ENCODE results near the gene CCDC9. TPM values are rescaled to one million over a fixed set of nuclear protein-coding genes. Genes with fewer than 3 reads are reported as not detected.

The CCDC9 gene
- total and polyA plus RNA-seq, 2 donors (not counting 1 experiment from before 2014, with no cell fraction given) = 7.2 to 8.1 TPM

DNA sequence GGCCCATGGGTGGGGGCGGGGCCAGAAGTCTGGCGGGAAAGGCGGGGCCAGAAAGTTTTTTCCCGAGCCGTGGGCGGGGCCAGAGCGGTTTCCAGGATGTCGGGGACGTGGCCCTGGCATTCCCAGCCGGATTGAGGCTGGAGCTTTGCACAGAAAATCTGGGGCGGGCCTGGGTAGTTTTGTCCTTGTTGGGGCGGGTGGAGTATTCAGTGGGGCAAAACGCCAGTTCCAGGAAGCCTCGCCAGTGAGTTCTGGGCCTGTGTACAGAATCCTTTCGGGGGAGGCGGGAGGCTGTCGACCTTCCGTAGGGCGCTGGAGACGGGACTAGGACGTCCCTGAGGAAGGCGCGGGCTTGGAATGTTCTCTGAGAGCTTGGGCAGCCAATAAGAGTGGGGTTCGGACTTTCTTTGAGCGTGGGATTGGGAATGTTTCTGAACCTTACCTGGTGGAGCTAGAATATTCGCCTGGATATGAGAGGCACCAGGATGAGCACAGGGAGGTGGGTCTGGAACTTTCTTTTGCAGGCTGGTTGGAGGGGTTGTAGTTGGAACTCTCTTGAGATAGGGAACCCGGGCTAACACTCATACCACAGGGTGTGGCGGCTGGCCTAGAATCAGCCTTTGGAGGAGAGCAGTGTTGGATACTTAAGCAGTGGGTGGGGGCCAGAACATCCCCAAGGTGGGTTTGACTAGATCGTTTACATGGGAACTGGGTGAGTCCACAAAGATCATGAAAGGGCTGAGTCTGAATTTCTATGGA lies 1.3 kb downstream of the CCDC9 start:
- peaks cover 19% of the 10 kb centered on the region for H3K79me2 ChIP-seq (ENCODE audit: control insufficient read depth, insufficient read depth, low read length)
- H3K9ac ChIP-seq (ENCODE audit: insufficient read depth, low read length) = peak overlapping the region; percentile 76
- H4K20me1 ChIP-seq (ENCODE audit: control insufficient read depth, extremely low read depth, insufficient read depth, low read length) = no peaks in the 10 kb centered on the region
- no peak for DNase-seq (ENCODE audit: low read depth in 2 of 2)
- TF ChIP-seq, protein P1, sequence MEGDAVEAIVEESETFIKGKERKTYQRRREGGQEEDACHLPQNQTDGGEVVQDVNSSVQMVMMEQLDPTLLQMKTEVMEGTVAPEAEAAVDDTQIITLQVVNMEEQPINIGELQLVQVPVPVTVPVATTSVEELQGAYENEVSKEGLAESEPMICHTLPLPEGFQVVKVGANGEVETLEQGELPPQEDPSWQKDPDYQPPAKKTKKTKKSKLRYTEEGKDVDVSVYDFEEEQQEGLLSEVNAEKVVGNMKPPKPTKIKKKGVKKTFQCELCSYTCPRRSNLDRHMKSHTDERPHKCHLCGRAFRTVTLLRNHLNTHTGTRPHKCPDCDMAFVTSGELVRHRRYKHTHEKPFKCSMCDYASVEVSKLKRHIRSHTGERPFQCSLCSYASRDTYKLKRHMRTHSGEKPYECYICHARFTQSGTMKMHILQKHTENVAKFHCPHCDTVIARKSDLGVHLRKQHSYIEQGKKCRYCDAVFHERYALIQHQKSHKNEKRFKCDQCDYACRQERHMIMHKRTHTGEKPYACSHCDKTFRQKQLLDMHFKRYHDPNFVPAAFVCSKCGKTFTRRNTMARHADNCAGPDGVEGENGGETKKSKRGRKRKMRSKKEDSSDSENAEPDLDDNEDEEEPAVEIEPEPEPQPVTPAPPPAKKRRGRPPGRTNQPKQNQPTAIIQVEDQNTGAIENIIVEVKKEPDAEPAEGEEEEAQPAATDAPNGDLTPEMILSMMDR (conservative IDR thresholded peaks at IDR 0.05 in 1 of 2, IDR thresholded peaks at IDR 0.05 in 1 of 2; ENCODE audit: low read depth in 1 of 2, low read length in 2 of 2) = no peak
- no peak for TF ChIP-seq EZH2 (IDR thresholded peaks at IDR 0.05; ENCODE audit: low read length, missing control alignments)
- H3K4me2 ChIP-seq (ENCODE audit: extremely low read depth, insufficient read depth, low read length) = peak overlapping the region; percentile 96
- H3K27me3 ChIP-seq (ENCODE audit: control insufficient read depth, insufficient read depth, low read length) = no peaks in the 10 kb centered on the region
- no peaks in the 10 kb centered on the region for H3K9me3 ChIP-seq (ENCODE audit: control insufficient read depth, insufficient read depth, low read depth, low read length)
- peak overlapping the region; percentile 91 for H3K27ac ChIP-seq (ENCODE audit: insufficient read depth, low read length)
- H3K4me1 ChIP-seq (ENCODE audit: control insufficient read depth, extremely low read depth, insufficient read depth, low read length) = peaks cover 9% of the 10 kb centered on the region
- H3K36me3 ChIP-seq (ENCODE audit: control insufficient read depth, insufficient read depth, low read length) = peaks cover 15% of the 10 kb centered on the region
- H3K4me3 ChIP-seq (replicated peaks in 1 of 4; ENCODE audit: control extremely low read depth in 1 of 4, insufficient read depth in 1 of 4, low read depth in 3 of 4, low read length in 4 of 4) = peak overlapping the region; percentile 59 to 75 (median 70)
- no peak overlapping the region for H2AFZ ChIP-seq (ENCODE audit: low read length)

DNA sequence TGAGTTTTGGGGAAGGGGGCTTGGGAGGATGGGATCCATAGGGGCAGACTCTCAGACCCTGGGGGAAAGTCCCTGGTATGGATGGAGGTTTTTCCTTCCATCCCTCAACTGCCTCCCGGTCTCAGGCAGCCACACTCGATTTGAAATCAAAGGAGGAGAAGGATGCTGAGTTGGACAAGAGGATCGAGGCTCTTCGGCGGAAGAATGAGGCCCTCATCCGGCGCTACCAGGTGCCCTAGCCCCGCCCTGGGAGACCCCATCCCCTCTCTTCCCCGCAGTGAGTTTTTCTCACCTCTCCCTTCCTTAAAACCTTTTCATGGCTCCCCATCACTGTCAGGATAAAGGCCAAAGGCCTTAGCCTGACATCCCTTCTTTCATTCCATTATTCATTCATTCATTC lies 2.1 kb downstream of the CCDC9 start:
- Histone ChIP-seq H3K4me2 (ENCODE audit: extremely low read depth, insufficient read depth, low read length) (peak overlapping the region; percentile 96), H3K4me1 (ENCODE audit: control insufficient read depth, extremely low read depth, insufficient read depth, low read length) (peaks cover 9% of the 10 kb centered on the region), H3K27me3 (ENCODE audit: control insufficient read depth, insufficient read depth, low read length) (no peaks in the 10 kb centered on the region), H4K20me1 (ENCODE audit: control insufficient read depth, extremely low read depth, insufficient read depth, low read length) (no peaks in the 10 kb centered on the region), H3K4me3 (replicated peaks in 1 of 4; ENCODE audit: control extremely low read depth in 1 of 4, insufficient read depth in 1 of 4, low read depth in 3 of 4, low read length in 4 of 4) (peak overlapping the region; percentile 59 to 75 (median 70)), H3K27ac (ENCODE audit: insufficient read depth, low read length) (peak overlapping the region; percentile 91), H3K79me2 (ENCODE audit: control insufficient read depth, insufficient read depth, low read length) (peaks cover 19% of the 10 kb centered on the region), H3K36me3 (ENCODE audit: control insufficient read depth, insufficient read depth, low read length) (peaks cover 17% of the 10 kb centered on the region), H3K9me3 (ENCODE audit: control insufficient read depth, insufficient read depth, low read depth, low read length) (no peaks in the 10 kb centered on the region), H3K9ac (ENCODE audit: insufficient read depth, low read length) (peak overlapping the region; percentile 76), H2AFZ (ENCODE audit: low read length) (no peak overlapping the region)
- TF ChIP-seq, protein P1 (conservative IDR thresholded peaks at IDR 0.05 in 1 of 2, IDR thresholded peaks at IDR 0.05 in 1 of 2; ENCODE audit: low read depth in 1 of 2, low read length in 2 of 2) = no peak
- no peak for TF ChIP-seq EZH2 (IDR thresholded peaks at IDR 0.05; ENCODE audit: low read length, missing control alignments)
- DNase-seq (ENCODE audit: low read depth in 2 of 2) = no peak

DNA sequence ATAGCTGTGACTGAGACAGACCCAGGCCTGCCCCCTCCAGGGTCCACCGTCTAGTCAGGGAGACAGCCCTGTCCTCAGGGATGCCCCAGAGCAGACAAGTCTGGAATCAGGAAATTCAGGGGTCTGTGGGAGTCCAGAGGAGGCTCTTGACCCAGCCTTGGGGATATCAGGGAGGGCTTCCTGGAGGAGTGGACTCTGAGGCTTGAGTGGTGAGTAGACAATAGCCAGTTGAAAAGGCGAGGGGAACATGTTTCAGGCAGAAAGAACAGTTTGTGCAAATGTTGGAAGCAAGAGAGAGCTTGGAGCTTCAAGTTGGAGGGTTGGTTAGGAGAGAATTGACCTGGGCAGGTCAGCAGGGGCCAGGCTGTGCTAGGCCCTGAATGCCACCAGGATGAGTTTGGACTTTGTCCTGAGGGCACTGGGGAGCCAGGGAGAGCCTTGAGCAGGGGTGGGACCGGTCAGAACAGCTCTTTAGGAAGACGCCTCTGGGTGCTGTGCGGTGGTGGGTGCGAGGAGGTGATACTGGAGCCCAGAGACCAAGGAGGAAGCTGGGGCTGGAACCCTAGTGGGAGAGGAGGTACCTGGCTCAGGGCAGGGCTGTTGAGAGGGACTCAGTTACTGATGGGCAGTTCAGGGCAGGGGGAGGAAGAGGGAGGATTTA lies 2.7 kb downstream of the CCDC9 start:
- no peak for DNase-seq (ENCODE audit: low read depth in 2 of 2)
- peaks cover 17% of the 10 kb centered on the region for H3K36me3 ChIP-seq (ENCODE audit: control insufficient read depth, insufficient read depth, low read length)
- no peaks in the 10 kb centered on the region for H3K27me3 ChIP-seq (ENCODE audit: control insufficient read depth, insufficient read depth, low read length)
- H3K79me2 ChIP-seq (ENCODE audit: control insufficient read depth, insufficient read depth, low read length) = peaks cover 19% of the 10 kb centered on the region
- no peaks in the 10 kb centered on the region for H3K9me3 ChIP-seq (ENCODE audit: control insufficient read depth, insufficient read depth, low read depth, low read length)
- H3K9ac ChIP-seq (ENCODE audit: insufficient read depth, low read length) = no peak overlapping the region
- no peak for TF ChIP-seq EZH2 (IDR thresholded peaks at IDR 0.05; ENCODE audit: low read length, missing control alignments)
- TF ChIP-seq, protein P1 (conservative IDR thresholded peaks at IDR 0.05 in 1 of 2, IDR thresholded peaks at IDR 0.05 in 1 of 2; ENCODE audit: low read depth in 1 of 2, low read length in 2 of 2) = no peak
- peak overlapping the region; percentile 2 for H3K27ac ChIP-seq (ENCODE audit: insufficient read depth, low read length)
- no peaks in the 10 kb centered on the region for H4K20me1 ChIP-seq (ENCODE audit: control insufficient read depth, extremely low read depth, insufficient read depth, low read length)
- peak overlapping the region; percentile 40 for H3K4me2 ChIP-seq (ENCODE audit: extremely low read depth, insufficient read depth, low read length)
- no peak overlapping the region for H2AFZ ChIP-seq (ENCODE audit: low read length)
- peaks cover 9% of the 10 kb centered on the region for H3K4me1 ChIP-seq (ENCODE audit: control insufficient read depth, extremely low read depth, insufficient read depth, low read length)
- H3K4me3 ChIP-seq (replicated peaks in 1 of 4; ENCODE audit: control extremely low read depth in 1 of 4, insufficient read depth in 1 of 4, low read depth in 3 of 4, low read length in 4 of 4) = peak overlapping the region in 1 of 4 experiments; percentile 67

All from fibroblast of lung (primary cell).